SK-N-SH (cell line): ENCODE measurements around the gene CLK2. TPM values are rescaled to one million over a fixed set of nuclear protein-coding genes. Genes with fewer than 3 reads are reported as not detected.

ENCODE experiments used
- CTCF ChIA-PET: fragments of 300-600, 350-600 bp; formaldehyde crosslinking; extraction: SDS; loops from one replicate; lab custom pipeline; 2021; lab: Yijun Ruan, JAX
- POLR2A ChIA-PET: fragments of 350-600 bp; sonication (Branson Sonifier 250); formaldehyde crosslinking; extraction: SDS; loops from one replicate; lab custom pipeline; 2020; ENCODE audit warnings: antibody characterized with exemption, inconsistent platforms; lab: Yijun Ruan, JAX
- DNase-seq: peaks from one replicate; pipeline ENCODE4 v3.0.0; 2012
- H2AFZ ChIP-seq: fragments of 200-600 bp; sonication (generic); 2 replicates; pipeline ENCODE4 v1.8.1; 2016; ENCODE audit warnings: antibody characterized with exemption, mild to moderate bottlenecking, low read depth
- H3F3A ChIP-seq: fragments of 200-600 bp; sonication (generic); replicated peaks from 2 replicates; pipeline ENCODE3; 2016; ENCODE audit warnings: antibody characterized with exemption, mild to moderate bottlenecking; ENCODE audit not compliant: insufficient read depth
- H3K27ac ChIP-seq, 2 experiments: fragments of 200-500 bp in 1 of 2; fragments of 200-600 bp in 1 of 2; sonication (Bioruptor generic) in 1 of 2; sonication (generic), shearing (Covaris generic) in 1 of 2; 2 replicates each; pipeline versions ENCODE4 v1.5.1 to v1.6.1; 2014 to 2016; ENCODE audit warnings: low read depth in 2 of 2, inconsistent platforms in 1 of 2, low read length in 1 of 2, mild to moderate bottlenecking in 1 of 2, mixed read lengths in 1 of 2
- H3K27me3 ChIP-seq: fragments of 200-600 bp; sonication (generic), shearing (Covaris generic); 2 replicates; pipeline ENCODE4 v1.6.1; 2016; ENCODE audit warnings: mixed run types; ENCODE audit not compliant: insufficient read depth
- H3K36me3 ChIP-seq, 2 experiments: fragments of 200-500 bp in 1 of 2; fragments of 200-600 bp in 1 of 2; sonication (Bioruptor generic) in 1 of 2; sonication (generic) in 1 of 2; replicated peaks in 1 of 2; 2 replicates each; pipeline versions ENCODE3 to v1.5.1; 2014 to 2016; ENCODE audit warnings: low read length in 1 of 2, mild to moderate bottlenecking in 1 of 2; ENCODE audit not compliant: insufficient read depth in 2 of 2, control insufficient read depth in 1 of 2
- H3K4me1 ChIP-seq, 2 experiments: fragments of 200-500 bp in 1 of 2; fragments of 200-600 bp in 1 of 2; sonication (Bioruptor generic) in 1 of 2; sonication (generic), shearing (Covaris generic) in 1 of 2; 2 replicates each; pipeline versions ENCODE4 v1.5.1 to v1.6.1; 2014 to 2016; ENCODE audit warnings: low read depth in 1 of 2, low read length in 1 of 2, mixed run types in 1 of 2; ENCODE audit not compliant: insufficient read depth in 2 of 2, control insufficient read depth in 1 of 2
- H3K4me2 ChIP-seq: fragments of 200-600 bp; sonication (generic), shearing (Covaris generic); 2 replicates; pipeline ENCODE4 v1.6.1; 2017; ENCODE audit warnings: mixed run types
- H3K4me3 ChIP-seq, 2 experiments: fragments of 200-500 bp in 1 of 2; fragments of 200-600 bp in 1 of 2; sonication (Bioruptor generic) in 1 of 2; sonication (generic), shearing (Covaris generic) in 1 of 2; 2 replicates each; pipeline versions ENCODE4 v1.5.1 to v1.8.1; 2014 to 2016; ENCODE audit warnings: low read depth in 2 of 2, inconsistent platforms in 1 of 2, low read length in 1 of 2, mild to moderate bottlenecking in 1 of 2, mixed read lengths in 1 of 2, moderate library complexity in 1 of 2
- H3K79me2 ChIP-seq: fragments of 200-600 bp; sonication (generic); 2 replicates; pipeline ENCODE4 v1.8.1; 2017; ENCODE audit warnings: mild to moderate bottlenecking; ENCODE audit not compliant: insufficient read depth
- H3K9ac ChIP-seq: fragments of 200-600 bp; sonication (generic); 2 replicates; pipeline ENCODE4 v1.6.1; 2017; ENCODE audit warnings: mixed run types
- H3K9me2 ChIP-seq: fragments of 200-600 bp; sonication (generic); 2 replicates; pipeline ENCODE4 v1.6.1; 2017; ENCODE audit warnings: mixed run types
- H3K9me3 ChIP-seq: fragments of 200-600 bp; sonication (generic); 2 replicates; pipeline ENCODE4 v1.6.1; 2017; ENCODE audit warnings: mixed run types, mild to moderate bottlenecking, moderate library complexity
- H4K20me1 ChIP-seq: fragments of 200-600 bp; sonication (generic); 2 replicates; pipeline ENCODE4 v1.6.1; 2017; ENCODE audit warnings: mild to moderate bottlenecking, mixed run types; ENCODE audit not compliant: insufficient read depth
- ELF1 ChIP-seq: IDR thresholded peaks from 2 replicates; pipeline ENCODE4 v1.4.0; 2012
- EZH2phosphoT487 ChIP-seq: fragments of 200-600 bp; sonication (generic); IDR thresholded peaks from 2 replicates; pipeline ENCODE4 v1.6.1; 2017; ENCODE audit warnings: low read depth, mixed run types, mild to moderate bottlenecking, antibody characterized with exemption, moderate library complexity, borderline replicate concordance
- GABPA ChIP-seq: IDR thresholded peaks from 2 replicates; pipeline ENCODE4 v1.4.0; 2012; ENCODE audit warnings: low read depth, mild to moderate bottlenecking
- GATA2 ChIP-seq: sonication (generic); formaldehyde crosslinking; IDR thresholded peaks from 2 replicates; pipeline ENCODE4 v1.5.0; 2020; ENCODE audit warnings: mild to moderate bottlenecking, missing genetic modification reagents
- JUND ChIP-seq: IDR thresholded peaks from 2 replicates; pipeline ENCODE4 v1.4.0; 2012
- MEF2A ChIP-seq: IDR thresholded peaks from 2 replicates; pipeline ENCODE4 v1.4.0; 2012; ENCODE audit warnings: low read depth, borderline replicate concordance
- NFIC ChIP-seq: IDR thresholded peaks from 2 replicates; pipeline ENCODE4 v1.4.0; 2012; ENCODE audit warnings: borderline replicate concordance
- NRF1 ChIP-seq: IDR thresholded peaks from 2 replicates; pipeline ENCODE4 v1.6.1; 2012; ENCODE audit warnings: low read depth, mild to moderate bottlenecking, low read length
- RAD21 ChIP-seq: IDR thresholded peaks from 2 replicates; pipeline ENCODE4 v1.6.1; 2012; ENCODE audit warnings: mild to moderate bottlenecking, low read length
- SIN3A ChIP-seq: IDR thresholded peaks from 2 replicates; pipeline ENCODE4 v1.6.1; 2012; ENCODE audit warnings: low read depth, mild to moderate bottlenecking, low read length, moderate library complexity, borderline replicate concordance
- TAF1 ChIP-seq: IDR thresholded peaks from 2 replicates; pipeline ENCODE4 v1.6.1; 2012; ENCODE audit warnings: low read depth, mild to moderate bottlenecking, low read length, moderate library complexity, borderline replicate concordance
- TCF12 ChIP-seq: IDR thresholded peaks from 2 replicates; pipeline ENCODE4 v1.4.0; 2012
- TEAD4 ChIP-seq: IDR thresholded peaks from 2 replicates; pipeline ENCODE4 v1.4.0; 2012; ENCODE audit warnings: mild to moderate bottlenecking, borderline replicate concordance; ENCODE audit not compliant: insufficient read depth
- YY1 ChIP-seq: IDR thresholded peaks from 2 replicates; pipeline ENCODE4 v1.4.0; 2012; ENCODE audit warnings: low read depth, mild to moderate bottlenecking
- WGBS: methylation state at CpG from one replicate; pipeline ENCODE4 v1.1.6; 2017; ENCODE audit warnings: low lambda C conversion rate; 5-methylcytosine and 5-hydroxymethylcytosine counted together
- polyA plus RNA-seq, 3 experiments: library from polyadenylated mRNA; depleted of rRNA; stranded (reverse); fragments of >200 nt; gene quantifications; 2 replicates each; pipeline ENCODE4 v1.2.3, GENCODE V29; 2012
- TF ChIP-seq, protein P1 (sequence below): fragments of 150-350 bp; IDR thresholded peaks from 2 replicates; pipeline ENCODE4 v1.6.1; 2016; ENCODE audit warnings: mild to moderate bottlenecking, low read depth, low read length
- TF ChIP-seq, protein P2 (sequence below): fragments of 200-600 bp; sonication (generic); IDR thresholded peaks from 2 replicates; pipeline ENCODE4 v1.6.1; 2017; ENCODE audit warnings: antibody characterized with exemption, mild to moderate bottlenecking, moderate library complexity
- TF ChIP-seq, protein P3 (sequence below): IDR thresholded peaks from 2 replicates; pipeline ENCODE4 v1.4.0; 2012; ENCODE audit warnings: low read depth, borderline replicate concordance
- TF ChIP-seq, protein P4 (sequence below): IDR thresholded peaks from 2 replicates; pipeline ENCODE4 v1.6.1; 2012; ENCODE audit warnings: mild to moderate bottlenecking, low read depth, low read length, moderate library complexity
- TF ChIP-seq, protein P5 (sequence below): IDR thresholded peaks from 2 replicates; pipeline ENCODE4 v1.4.0; 2012; ENCODE audit warnings: low read depth
- TF ChIP-seq, protein P6 (sequence below): fragments of 150-350 bp; IDR thresholded peaks from 2 replicates; pipeline ENCODE4 v1.6.1; 2017; ENCODE audit warnings: antibody characterized with exemption, low read length, low read depth, borderline replicate concordance
- TF ChIP-seq, protein P7 (sequence below): IDR thresholded peaks from 2 replicates; pipeline ENCODE4; 2012

CLK2 gene
- polyA plus RNA-seq (2012; rRNA removed), result 76.7 and 81.8 TPM in 2 replicates
- 25.3 and 28.9 TPM in 2 replicates for polyA plus RNA-seq (2012; cell fraction: cytosol; rRNA removed)
- 484 and 490 TPM in 2 replicates for polyA plus RNA-seq (2012; cell fraction: nucleus; rRNA removed)

DNA sequence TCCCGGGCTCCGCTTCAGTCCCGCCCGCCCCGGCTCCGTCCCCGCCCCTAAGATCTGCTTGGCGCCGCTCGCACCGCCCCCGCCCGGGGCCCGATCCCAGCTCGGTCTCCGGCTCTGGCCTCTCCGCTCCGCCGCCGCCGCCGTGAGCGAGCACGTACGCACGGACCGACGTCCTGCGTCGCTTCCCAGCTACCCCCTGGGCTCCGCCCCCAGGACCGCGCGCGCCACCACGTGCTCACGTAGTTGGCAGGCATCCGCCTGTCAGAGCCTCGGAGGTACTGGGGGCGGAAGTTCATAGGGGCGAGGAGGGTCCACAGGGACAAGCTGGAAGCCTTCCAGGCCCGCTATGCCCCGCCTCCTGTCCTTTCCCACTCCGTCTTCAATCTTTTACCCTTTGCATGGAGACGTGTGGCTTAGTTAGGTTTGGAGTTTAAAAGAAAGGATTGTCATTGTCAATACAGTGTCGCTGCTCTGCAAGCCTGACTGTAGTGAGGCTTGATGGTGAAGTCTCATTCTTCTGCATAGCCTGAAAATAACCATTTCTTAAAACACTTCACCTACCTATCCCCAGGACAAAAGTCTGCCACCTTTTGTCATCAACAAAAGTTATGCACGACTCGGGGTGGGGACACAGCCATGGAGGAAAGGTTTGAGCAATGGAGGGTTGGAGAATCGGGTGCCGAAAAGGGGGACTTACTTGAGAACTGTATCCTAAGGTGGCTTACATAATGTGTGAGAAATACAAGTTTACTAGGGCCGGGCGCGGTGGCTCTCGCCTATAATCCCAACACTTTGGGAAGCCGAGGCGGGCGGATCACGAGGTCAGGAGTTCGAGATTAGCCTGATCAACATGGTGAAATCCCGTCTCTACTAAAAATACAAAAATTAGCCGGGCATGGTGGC lies at the start of gene CLK2:
Gene CLK2 (minus strand): TSS at position 162 of the 903 bp plus-strand sequence. CDS start 2,527 bp downstream, outside the sequence.
- POLR2A ChIA-PET, result interaction anchor here (0.9 to 2.3 kb wide), 10 partner anchors 9 to 585 kb away, joined by 3 to 13 read pairs (median 5); partner anchors contain the start of genes ENTREP3, KRTCAP2, MTX1 and RUSC1
- Histone ChIP-seq H3K27ac (peak within 1 kb of the TSS; percentile 86 to 93), H3K4me3 (peak within 1 kb of the TSS; percentile 72 to 94), H3K4me2 (peak within 1 kb of the TSS; percentile 86), H3K9ac (peak within 1 kb of the TSS; percentile 88), H3K36me3 (peaks cover 24 to 26% of the 10 kb centered on the region in 2 experiments), H3K9me2 (no peaks in the 10 kb centered on the region), H3K9me3 (no peaks in the 10 kb centered on the region), H3K79me2 (peaks cover 41% of the 10 kb centered on the region), H3F3A (peaks cover 14% of the 10 kb centered on the region), H4K20me1 (peaks cover 17% of the 10 kb centered on the region), H2AFZ (peak within 1 kb of the TSS; percentile 34; the same call in 1 of the 2 replicates), H3K27me3 (no peaks in the 10 kb centered on the region), H3K4me1 (peaks cover 3 to 22% of the 10 kb centered on the region in 2 experiments; a peak in 2 of 4 replicates)
- CTCF ChIA-PET, result interaction anchor here (0.6 to 13.2 kb wide), 9 partner anchors 13 to 274 kb away, joined by 3 to 126 read pairs (median 4); partner anchors contain the start of gene ENTREP3
- 42% methylated on average over 26 of the region's 61 CpGs for WGBS
- DNase-seq, result peak; percentile 98
- TF ChIP-seq, protein P1, sequence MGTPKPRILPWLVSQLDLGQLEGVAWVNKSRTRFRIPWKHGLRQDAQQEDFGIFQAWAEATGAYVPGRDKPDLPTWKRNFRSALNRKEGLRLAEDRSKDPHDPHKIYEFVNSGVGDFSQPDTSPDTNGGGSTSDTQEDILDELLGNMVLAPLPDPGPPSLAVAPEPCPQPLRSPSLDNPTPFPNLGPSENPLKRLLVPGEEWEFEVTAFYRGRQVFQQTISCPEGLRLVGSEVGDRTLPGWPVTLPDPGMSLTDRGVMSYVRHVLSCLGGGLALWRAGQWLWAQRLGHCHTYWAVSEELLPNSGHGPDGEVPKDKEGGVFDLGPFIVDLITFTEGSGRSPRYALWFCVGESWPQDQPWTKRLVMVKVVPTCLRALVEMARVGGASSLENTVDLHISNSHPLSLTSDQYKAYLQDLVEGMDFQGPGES, result no peak; the same call in 1 of the 2 replicates
- TF ChIP-seq, protein P2, sequence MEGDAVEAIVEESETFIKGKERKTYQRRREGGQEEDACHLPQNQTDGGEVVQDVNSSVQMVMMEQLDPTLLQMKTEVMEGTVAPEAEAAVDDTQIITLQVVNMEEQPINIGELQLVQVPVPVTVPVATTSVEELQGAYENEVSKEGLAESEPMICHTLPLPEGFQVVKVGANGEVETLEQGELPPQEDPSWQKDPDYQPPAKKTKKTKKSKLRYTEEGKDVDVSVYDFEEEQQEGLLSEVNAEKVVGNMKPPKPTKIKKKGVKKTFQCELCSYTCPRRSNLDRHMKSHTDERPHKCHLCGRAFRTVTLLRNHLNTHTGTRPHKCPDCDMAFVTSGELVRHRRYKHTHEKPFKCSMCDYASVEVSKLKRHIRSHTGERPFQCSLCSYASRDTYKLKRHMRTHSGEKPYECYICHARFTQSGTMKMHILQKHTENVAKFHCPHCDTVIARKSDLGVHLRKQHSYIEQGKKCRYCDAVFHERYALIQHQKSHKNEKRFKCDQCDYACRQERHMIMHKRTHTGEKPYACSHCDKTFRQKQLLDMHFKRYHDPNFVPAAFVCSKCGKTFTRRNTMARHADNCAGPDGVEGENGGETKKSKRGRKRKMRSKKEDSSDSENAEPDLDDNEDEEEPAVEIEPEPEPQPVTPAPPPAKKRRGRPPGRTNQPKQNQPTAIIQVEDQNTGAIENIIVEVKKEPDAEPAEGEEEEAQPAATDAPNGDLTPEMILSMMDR, result no peak
- TF ChIP-seq EZH2phosphoT487 (no peak), NRF1 (peak; percentile 45; the same call in 1 of the 2 replicates), GABPA (peak; percentile 30; the same call in 1 of the 2 replicates), RAD21 (no peak), NFIC (peak; percentile 81), YY1 (no peak; the same call in 1 of the 2 replicates), TEAD4 (no peak), ELF1 (peak; percentile 69), SIN3A (peak; percentile 85; the same call in 1 of the 2 replicates), MEF2A (no peak), GATA2 (CRISPR knock-in tag) (no peak), TCF12 (no peak), TAF1 (peak; percentile 81), JUND (no peak)
- TF ChIP-seq, protein P3, sequence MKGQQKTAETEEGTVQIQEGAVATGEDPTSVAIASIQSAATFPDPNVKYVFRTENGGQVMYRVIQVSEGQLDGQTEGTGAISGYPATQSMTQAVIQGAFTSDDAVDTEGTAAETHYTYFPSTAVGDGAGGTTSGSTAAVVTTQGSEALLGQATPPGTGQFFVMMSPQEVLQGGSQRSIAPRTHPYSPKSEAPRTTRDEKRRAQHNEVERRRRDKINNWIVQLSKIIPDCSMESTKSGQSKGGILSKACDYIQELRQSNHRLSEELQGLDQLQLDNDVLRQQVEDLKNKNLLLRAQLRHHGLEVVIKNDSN, result peak; percentile 92
- TF ChIP-seq, protein P4, sequence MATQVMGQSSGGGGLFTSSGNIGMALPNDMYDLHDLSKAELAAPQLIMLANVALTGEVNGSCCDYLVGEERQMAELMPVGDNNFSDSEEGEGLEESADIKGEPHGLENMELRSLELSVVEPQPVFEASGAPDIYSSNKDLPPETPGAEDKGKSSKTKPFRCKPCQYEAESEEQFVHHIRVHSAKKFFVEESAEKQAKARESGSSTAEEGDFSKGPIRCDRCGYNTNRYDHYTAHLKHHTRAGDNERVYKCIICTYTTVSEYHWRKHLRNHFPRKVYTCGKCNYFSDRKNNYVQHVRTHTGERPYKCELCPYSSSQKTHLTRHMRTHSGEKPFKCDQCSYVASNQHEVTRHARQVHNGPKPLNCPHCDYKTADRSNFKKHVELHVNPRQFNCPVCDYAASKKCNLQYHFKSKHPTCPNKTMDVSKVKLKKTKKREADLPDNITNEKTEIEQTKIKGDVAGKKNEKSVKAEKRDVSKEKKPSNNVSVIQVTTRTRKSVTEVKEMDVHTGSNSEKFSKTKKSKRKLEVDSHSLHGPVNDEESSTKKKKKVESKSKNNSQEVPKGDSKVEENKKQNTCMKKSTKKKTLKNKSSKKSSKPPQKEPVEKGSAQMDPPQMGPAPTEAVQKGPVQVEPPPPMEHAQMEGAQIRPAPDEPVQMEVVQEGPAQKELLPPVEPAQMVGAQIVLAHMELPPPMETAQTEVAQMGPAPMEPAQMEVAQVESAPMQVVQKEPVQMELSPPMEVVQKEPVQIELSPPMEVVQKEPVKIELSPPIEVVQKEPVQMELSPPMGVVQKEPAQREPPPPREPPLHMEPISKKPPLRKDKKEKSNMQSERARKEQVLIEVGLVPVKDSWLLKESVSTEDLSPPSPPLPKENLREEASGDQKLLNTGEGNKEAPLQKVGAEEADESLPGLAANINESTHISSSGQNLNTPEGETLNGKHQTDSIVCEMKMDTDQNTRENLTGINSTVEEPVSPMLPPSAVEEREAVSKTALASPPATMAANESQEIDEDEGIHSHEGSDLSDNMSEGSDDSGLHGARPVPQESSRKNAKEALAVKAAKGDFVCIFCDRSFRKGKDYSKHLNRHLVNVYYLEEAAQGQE, result no peak; the same call in 1 of the 2 replicates
- TF ChIP-seq, protein P5, sequence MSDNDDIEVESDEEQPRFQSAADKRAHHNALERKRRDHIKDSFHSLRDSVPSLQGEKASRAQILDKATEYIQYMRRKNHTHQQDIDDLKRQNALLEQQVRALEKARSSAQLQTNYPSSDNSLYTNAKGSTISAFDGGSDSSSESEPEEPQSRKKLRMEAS, result peak; percentile 99
- TF ChIP-seq, protein P6, sequence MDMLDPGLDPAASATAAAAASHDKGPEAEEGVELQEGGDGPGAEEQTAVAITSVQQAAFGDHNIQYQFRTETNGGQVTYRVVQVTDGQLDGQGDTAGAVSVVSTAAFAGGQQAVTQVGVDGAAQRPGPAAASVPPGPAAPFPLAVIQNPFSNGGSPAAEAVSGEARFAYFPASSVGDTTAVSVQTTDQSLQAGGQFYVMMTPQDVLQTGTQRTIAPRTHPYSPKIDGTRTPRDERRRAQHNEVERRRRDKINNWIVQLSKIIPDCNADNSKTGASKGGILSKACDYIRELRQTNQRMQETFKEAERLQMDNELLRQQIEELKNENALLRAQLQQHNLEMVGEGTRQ, result peak; percentile 67
- TF ChIP-seq, protein P7, sequence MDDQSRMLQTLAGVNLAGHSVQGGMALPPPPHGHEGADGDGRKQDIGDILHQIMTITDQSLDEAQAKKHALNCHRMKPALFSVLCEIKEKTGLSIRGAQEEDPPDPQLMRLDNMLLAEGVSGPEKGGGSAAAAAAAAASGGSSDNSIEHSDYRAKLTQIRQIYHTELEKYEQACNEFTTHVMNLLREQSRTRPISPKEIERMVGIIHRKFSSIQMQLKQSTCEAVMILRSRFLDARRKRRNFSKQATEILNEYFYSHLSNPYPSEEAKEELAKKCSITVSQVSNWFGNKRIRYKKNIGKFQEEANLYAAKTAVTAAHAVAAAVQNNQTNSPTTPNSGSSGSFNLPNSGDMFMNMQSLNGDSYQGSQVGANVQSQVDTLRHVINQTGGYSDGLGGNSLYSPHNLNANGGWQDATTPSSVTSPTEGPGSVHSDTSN, result peak; percentile 25; the same call in 1 of the 2 replicates
